Measurements from ENCODE around the gene ARFIP1.

DNA sequence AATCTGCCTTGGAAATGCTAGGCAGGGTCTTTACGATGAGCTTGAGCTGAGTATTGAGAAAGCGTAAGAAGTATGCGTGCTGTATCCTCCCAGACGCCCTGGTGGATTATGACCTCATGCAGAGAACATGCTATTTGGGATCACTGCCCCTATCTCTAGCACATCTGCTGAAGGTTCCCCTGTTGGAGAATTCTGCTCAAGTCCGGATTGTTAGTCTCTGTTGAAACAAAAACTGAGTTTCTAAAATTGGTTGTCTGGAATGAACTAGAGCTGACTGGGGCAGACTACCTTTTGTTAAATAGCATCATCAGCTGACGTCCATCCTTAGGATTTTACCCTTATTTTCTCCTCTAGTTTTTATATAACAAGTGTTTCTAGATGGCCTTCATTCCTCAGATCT is 163.9 kb downstream of the ARFIP1 start:
- TF ChIP-seq POLR2AphosphoS5 (IDR thresholded peaks at IDR 0.05): no peak
- TF ChIP-seq, protein P1, sequence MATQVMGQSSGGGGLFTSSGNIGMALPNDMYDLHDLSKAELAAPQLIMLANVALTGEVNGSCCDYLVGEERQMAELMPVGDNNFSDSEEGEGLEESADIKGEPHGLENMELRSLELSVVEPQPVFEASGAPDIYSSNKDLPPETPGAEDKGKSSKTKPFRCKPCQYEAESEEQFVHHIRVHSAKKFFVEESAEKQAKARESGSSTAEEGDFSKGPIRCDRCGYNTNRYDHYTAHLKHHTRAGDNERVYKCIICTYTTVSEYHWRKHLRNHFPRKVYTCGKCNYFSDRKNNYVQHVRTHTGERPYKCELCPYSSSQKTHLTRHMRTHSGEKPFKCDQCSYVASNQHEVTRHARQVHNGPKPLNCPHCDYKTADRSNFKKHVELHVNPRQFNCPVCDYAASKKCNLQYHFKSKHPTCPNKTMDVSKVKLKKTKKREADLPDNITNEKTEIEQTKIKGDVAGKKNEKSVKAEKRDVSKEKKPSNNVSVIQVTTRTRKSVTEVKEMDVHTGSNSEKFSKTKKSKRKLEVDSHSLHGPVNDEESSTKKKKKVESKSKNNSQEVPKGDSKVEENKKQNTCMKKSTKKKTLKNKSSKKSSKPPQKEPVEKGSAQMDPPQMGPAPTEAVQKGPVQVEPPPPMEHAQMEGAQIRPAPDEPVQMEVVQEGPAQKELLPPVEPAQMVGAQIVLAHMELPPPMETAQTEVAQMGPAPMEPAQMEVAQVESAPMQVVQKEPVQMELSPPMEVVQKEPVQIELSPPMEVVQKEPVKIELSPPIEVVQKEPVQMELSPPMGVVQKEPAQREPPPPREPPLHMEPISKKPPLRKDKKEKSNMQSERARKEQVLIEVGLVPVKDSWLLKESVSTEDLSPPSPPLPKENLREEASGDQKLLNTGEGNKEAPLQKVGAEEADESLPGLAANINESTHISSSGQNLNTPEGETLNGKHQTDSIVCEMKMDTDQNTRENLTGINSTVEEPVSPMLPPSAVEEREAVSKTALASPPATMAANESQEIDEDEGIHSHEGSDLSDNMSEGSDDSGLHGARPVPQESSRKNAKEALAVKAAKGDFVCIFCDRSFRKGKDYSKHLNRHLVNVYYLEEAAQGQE (IDR thresholded peaks at IDR 0.05; ENCODE audit: borderline replicate concordance): no peak
- TF ChIP-seq TAF1 (IDR thresholded peaks at IDR 0.05; ENCODE audit: low read depth): no peak
- TF ChIP-seq CTCF (IDR thresholded peaks at IDR 0.05; ENCODE audit: poor library complexity, severe bottlenecking): no peak
- no peak for TF ChIP-seq SMC3 (conservative IDR thresholded peaks at IDR 0.05; ENCODE audit: poor library complexity)
- no peak for TF ChIP-seq EZH2 (IDR thresholded peaks at IDR 0.05; ENCODE audit: borderline replicate concordance, insufficient read depth, low read length, poor library complexity, severe bottlenecking)
